ENCODE measurements around the gene RPL23. TPM values are rescaled to one million over a fixed set of nuclear protein-coding genes. Genes with fewer than 3 reads are reported as not detected.

RPL23 gene
- polyA plus RNA-seq (ENCODE audit: insufficient read length in 10 of 10), result 1,000 to 10,000 TPM; 2,560 to 3,456 (median 2,921) TPM
- long read RNA-seq, donor 1, transcript RPL23-210 (2 exons, 429 nt), result minor isoform, 83 of 4,704 reads
- long read RNA-seq, donor 1, transcript RPL23-207 (4 exons, 615 nt), result minor isoform, 114 of 4,704 reads
- long read RNA-seq, donor 1, transcript RPL23-211 (3 exons, 2,779 nt), result minor isoform, 88 of 4,704 reads
- long read RNA-seq, donor 1, transcript RPL23-206 (5 exons, 2,821 nt), result major isoform, 3,412 of 4,704 reads
- long read RNA-seq, donor 1, partial matches to known transcripts, result 933 of 4,704 reads
- long read RNA-seq, donor 1, other reads (novel, unspliced or antisense), result 58 of 4,704 reads
- long read RNA-seq, donor 2, transcript RPL23-211 (3 exons, 2,779 nt), result minor isoform, 105 of 4,437 reads
- long read RNA-seq, donor 2, transcript RPL23-206 (5 exons, 2,821 nt), result major isoform, 3,042 of 4,437 reads
- long read RNA-seq, donor 2, transcript RPL23-210 (2 exons, 429 nt), result minor isoform, 95 of 4,437 reads
- long read RNA-seq, donor 2, transcript RPL23-207 (4 exons, 615 nt), result minor isoform, 114 of 4,437 reads
- long read RNA-seq, donor 2, partial matches to known transcripts, result 1,021 of 4,437 reads
- long read RNA-seq, donor 2, other reads (novel, unspliced or antisense), result 39 of 4,437 reads
- long read RNA-seq, donor 3, partial matches to known transcripts, result 0 of 2 reads
- long read RNA-seq, donor 3, other reads (novel, unspliced or antisense), result 0 of 2 reads
- long read RNA-seq, donor 4, transcript RPL23-210 (2 exons, 429 nt), result minor isoform, 122 of 3,317 reads
- long read RNA-seq, donor 4, transcript RPL23-211 (3 exons, 2,779 nt), result minor isoform, 79 of 3,317 reads
- long read RNA-seq, donor 4, transcript RPL23-207 (4 exons, 615 nt), result minor isoform, 57 of 3,317 reads
- long read RNA-seq, donor 4, transcript RPL23-206 (5 exons, 2,821 nt), result major isoform, 2,377 of 3,317 reads
- long read RNA-seq, donor 4, partial matches to known transcripts, result 651 of 3,317 reads
- long read RNA-seq, donor 4, other reads (novel, unspliced or antisense), result 18 of 3,317 reads
- long read RNA-seq, donor 5, transcript RPL23-206 (5 exons, 2,821 nt), result major isoform, 3,020 of 4,527 reads
- long read RNA-seq, donor 5, transcript RPL23-210 (2 exons, 429 nt), result minor isoform, 148 of 4,527 reads
- long read RNA-seq, donor 5, transcript RPL23-207 (4 exons, 615 nt), result minor isoform, 93 of 4,527 reads
- long read RNA-seq, donor 5, transcript RPL23-211 (3 exons, 2,779 nt), result minor isoform, 133 of 4,527 reads
- long read RNA-seq, donor 5, partial matches to known transcripts, result 1,058 of 4,527 reads
- long read RNA-seq, donor 5, other reads (novel, unspliced or antisense), result 59 of 4,527 reads
- long read RNA-seq, donor 6, transcript RPL23-210 (2 exons, 429 nt), result minor isoform, 206 of 6,020 reads
- long read RNA-seq, donor 6, transcript RPL23-206 (5 exons, 2,821 nt), result major isoform, 4,501 of 6,020 reads
- long read RNA-seq, donor 6, transcript RPL23-207 (4 exons, 615 nt), result minor isoform, 79 of 6,020 reads
- long read RNA-seq, donor 6, transcript RPL23-211 (3 exons, 2,779 nt), result minor isoform, 98 of 6,020 reads
- long read RNA-seq, donor 6, partial matches to known transcripts, result 1,087 of 6,020 reads
- long read RNA-seq, donor 6, other reads (novel, unspliced or antisense), result 31 of 6,020 reads
- long read RNA-seq, donor 7, transcript RPL23-207 (4 exons, 615 nt), result minor isoform, 48 of 2,426 reads
- long read RNA-seq, donor 7, transcript RPL23-211 (3 exons, 2,779 nt), result minor isoform, 52 of 2,426 reads
- long read RNA-seq, donor 7, transcript RPL23-210 (2 exons, 429 nt), result minor isoform, 78 of 2,426 reads
- long read RNA-seq, donor 7, transcript RPL23-206 (5 exons, 2,821 nt), result major isoform, 1,830 of 2,426 reads
- long read RNA-seq, donor 7, partial matches to known transcripts, result 397 of 2,426 reads
- long read RNA-seq, donor 7, other reads (novel, unspliced or antisense), result 8 of 2,426 reads
- long read RNA-seq, donor 8, transcript RPL23-207 (4 exons, 615 nt), result minor isoform, 81 of 4,885 reads
- long read RNA-seq, donor 8, transcript RPL23-206 (5 exons, 2,821 nt), result major isoform, 3,388 of 4,885 reads
- long read RNA-seq, donor 8, transcript RPL23-211 (3 exons, 2,779 nt), result minor isoform, 112 of 4,885 reads
- long read RNA-seq, donor 8, transcript RPL23-210 (2 exons, 429 nt), result minor isoform, 264 of 4,885 reads
- long read RNA-seq, donor 8, partial matches to known transcripts, result 979 of 4,885 reads
- long read RNA-seq, donor 8, other reads (novel, unspliced or antisense), result 37 of 4,885 reads
- long read RNA-seq, donor 9, transcript RPL23-211 (3 exons, 2,779 nt), result minor isoform, 19 of 510 reads
- long read RNA-seq, donor 9, transcript RPL23-210 (2 exons, 429 nt), result minor isoform, 21 of 510 reads
- long read RNA-seq, donor 9, transcript RPL23-207 (4 exons, 615 nt), result minor isoform, 17 of 510 reads
- long read RNA-seq, donor 9, transcript RPL23-206 (5 exons, 2,821 nt), result major isoform, 340 of 510 reads
- long read RNA-seq, donor 9, partial matches to known transcripts, result 112 of 510 reads
- long read RNA-seq, donor 9, other reads (novel, unspliced or antisense), result 0 of 510 reads

DNA sequence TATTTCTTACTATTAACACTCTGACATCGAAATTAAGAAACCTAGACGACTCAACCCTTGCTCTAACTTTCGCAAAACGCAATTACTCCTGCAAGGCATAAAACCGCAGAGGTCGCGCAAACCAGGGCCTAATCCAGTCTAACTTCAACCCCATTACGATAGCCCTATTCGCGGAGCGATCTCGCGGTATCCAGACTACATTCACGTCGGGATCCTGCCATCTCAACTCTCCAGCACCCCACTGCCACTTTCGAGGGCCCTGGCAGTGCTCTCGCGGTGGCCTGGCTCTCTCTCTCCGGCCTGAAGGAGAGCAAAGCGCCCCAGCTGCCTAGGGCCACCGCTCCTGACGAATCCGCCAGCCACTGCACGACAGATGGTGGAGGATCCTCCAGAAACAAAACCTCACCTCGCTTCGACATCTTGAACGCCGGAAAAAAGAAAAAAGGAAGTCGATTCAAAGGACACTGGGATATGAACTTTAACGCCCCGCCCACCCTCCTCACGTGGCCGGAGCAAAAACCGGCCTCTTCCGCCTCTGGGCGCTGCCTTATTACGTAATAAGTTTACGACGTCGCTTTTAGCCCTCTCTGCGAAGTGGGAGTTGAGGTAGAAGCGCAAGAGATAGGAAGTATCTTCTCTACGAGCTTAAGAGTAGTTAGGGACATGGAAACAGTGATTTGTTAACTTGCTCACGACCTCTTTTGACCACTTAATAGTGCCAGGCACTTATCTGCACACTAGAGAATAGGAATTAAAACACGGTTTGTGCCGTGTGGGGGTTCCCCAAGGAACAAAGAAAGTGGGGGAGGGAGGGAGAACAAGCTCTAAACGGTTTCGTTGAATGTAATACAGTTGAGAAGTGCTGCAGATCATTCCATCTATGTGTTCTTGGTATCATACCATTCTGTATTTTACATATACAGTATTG is at the start of gene RPL23:
RPL23 (minus strand) TSS at position 430 of the 928 bp plus-strand sequence; CDS start at position 419, 11 bp downstream.
- DNase-seq, result peak; percentile 98 to 99 (median 99)

DNA sequence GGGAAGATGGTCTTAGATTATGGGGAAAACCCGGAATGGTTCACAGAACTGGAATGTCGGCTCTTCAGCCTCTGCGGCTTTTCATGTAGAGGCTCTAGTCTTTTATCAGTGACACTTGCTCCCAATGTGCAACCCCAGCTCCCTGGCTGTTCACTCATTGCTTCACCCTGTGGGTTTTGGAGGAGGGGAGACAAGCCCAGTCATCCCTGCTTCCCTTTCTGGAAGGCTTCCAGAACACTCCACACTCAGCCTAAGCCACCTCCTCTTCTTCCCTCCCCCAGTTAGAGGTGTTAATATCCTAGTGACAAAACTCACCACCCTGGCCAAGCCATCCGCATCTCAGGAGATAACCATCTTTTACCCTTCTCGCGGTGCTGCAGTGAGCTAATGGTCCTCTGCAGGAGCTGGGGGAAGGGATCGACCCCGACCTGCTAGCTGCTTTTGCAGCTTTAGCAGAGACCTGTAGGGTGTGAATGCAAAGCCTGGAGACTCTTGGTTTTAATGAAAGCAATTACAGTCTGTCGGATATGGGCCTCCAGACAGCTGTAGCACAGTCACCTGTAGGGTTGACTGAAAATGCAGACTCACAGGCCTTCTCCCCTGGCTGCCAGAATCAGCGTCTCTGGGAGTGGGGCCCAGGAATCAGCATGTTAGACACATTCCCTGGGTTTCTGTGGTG is 47.6 kb upstream of the RPL23 start:
- peak in 1 of 3 donors; percentile 96 for DNase-seq

DNA sequence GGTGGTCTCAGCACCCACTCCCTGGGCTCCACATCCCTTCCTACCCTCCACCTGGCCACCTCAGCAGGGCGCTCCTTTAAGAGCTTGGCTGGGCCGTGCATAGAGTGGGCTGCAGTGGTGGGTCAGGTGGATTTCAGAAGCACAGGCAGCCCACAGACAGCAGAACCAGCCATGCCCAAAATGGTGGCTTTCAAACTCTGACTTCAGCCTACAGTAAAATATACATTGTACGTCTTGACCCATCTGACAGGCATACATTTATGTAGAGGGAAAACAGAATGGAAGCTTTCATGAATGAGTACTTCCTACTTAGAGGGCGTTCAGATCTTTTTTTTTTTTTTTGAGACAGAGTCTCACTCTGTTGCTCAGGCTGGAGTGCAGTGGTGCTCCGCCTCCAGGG is 45.9 kb upstream of the RPL23 start:
- no peak for DNase-seq

DNA sequence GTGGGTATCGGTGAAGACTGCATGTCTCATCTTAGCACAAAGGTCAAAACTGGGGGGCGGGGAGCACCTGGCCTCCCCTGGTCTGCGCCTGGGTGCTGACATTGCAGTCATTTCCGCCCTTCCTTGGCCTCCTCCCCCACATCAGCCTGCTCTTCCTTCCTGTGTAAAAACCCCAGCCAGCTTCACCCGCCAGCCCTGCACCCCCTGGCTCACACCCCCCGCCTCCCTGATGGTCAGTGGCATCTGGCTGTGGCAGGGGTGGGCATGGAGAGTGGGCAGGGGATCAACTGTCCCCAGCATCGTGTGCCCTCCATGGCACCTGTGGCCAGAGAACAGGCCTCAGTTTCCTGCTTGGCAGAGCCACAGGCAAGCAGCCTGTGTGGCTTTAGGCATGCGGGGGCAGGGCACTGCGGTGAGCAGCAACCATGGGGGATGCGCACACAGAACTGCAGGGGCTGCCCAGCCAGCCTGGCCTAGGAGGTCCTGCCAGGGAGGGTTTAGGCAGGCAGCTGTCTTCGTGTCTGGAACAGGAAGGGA is 45.4 kb upstream of the RPL23 start:
- peak in 2 of 3 donors; percentile 56 to 72 for DNase-seq

DNA sequence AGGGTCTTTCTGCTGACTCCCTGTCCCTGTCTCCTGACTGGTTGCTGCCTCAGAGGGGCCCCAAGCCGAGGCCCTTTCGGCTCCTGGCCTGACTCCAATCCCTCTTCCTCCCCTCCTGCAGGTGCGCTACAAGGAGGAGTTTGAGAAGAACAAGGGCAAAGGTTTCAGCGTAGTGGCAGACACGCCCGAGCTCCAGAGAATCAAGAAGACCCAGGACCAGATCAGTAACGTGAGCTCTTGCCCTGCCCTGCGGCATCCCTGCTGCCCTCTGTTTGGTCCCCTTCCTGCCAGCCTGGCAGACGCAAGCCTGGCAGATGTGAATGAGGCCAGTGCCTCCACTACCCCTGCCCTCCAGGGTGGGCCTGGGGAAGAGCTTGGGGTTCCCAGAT is 44.8 kb upstream of the RPL23 start:
- no peak for DNase-seq

DNA sequence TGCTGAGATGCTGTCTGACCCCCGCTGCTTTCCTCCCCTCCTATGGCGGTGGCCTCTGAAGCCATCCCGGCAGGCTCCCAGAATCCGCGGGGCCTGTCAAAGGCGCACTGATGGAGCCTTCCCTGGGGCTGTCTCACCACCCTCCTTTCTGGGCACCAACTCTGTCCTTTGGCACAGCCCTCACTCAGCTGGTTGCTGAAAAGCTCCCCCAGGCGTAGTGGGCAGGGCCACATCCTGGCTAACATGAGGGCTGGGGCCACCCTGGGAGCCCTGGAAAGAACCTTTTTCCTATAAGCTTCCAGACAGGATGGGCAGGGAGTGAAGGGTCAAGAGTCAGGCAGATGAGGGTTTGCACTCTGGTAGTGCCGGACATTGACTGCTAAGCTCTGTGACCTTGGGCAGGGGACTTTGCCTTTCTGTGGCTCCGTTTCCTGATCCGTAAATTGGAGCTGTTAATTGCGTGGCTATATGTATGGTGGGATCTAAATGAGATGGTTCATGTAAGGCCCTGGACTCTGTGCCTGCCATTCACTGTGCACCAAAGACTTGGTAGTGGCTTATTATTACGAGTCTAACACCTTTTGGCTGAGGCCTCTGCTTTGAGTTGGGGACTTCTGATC is 44.3 kb upstream of the RPL23 start:
- no peak for DNase-seq

DNA sequence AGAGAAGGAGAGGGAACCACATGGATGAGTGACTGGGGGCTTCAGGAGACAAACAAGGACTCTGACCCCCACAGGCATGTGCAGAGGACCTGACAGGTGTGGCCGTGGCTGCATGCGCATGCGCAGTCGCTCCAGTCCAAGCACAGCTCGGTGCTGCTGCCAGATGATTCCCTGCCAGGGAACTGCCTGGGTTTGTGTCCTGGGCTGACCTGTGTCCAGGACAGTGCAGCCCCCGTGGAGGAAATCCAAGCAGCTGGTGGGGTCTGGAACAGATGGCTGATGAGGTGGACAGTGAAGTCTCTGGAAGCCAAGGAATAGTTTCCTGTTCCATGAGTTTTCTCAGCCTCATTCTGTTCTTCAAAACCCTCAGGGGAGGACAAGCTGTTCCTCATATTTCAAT is 43.7 kb upstream of the RPL23 start:
- peak; percentile 49 to 87 (median 79) for DNase-seq

DNA sequence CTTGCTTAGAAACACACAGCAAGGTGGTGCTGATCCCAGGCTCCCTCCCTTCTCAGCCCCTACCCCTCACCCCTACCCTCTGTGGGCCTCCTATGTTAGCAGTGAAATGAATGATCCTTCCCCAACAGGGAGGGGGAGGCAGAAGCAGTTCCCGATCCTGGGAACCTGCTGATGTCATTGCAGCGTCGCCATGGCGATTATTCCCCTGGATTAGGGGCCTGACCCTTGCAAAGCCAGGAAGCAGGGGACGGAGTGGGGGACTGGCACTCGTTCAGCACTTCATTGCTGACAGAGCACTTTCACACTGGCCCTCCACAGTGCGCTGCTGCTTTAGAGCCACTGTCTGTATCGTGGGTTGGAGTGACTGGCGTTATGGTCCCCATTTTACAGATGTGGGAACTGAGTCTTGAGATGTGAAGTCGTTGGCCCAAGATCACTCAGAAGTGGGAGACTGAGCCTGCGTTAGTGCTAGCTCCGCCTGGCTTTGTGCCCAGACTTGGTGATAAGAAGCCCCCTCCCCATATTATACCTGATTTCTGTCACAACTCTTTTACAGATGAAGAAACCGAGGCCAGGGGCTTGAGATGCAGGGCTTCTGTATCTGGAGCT is 42.9 kb upstream of the RPL23 start:
- peak in 1 of 3 donors; percentile 50 for DNase-seq

DNA sequence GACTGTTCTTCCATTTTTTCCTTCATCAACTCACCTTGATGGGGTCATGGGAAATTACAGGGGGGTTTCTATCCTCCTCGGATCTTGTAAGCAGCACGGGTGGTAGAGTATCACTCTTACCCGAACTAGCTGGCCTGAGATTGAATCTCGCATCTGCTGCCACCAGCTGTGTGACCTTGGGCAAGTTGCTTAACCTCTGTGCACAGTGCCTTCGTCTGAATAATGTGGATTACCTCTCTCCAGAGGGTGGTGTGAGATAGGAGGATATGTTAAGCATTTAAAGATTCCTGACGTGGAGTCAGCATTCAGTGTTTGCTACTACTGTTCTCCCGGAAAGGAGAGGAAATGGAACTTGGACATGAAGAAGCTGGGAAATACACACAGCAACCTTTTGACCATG is 40.8 kb upstream of the RPL23 start:
- DNase-seq, result no peak

DNA sequence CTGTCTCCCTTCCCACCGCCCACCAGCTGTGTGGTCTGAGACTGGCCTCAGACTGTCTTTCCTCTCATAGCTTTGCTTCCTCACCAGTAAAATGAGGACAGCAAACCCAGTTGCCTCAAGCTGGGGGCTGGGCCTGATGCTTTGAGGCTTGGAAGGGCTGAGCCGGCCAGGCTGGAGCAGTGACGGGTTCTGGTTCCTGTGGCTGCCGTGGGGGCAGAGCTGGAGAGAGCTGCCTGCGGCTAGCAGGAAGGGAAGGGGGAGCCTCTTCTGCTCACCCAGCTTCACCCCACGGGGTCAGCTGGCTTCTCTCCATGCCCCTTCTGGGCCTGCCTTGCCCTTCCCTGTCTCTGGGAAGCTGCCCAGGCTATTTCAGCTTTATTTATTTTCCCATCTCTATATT is 40.1 kb upstream of the RPL23 start:
- no peak for DNase-seq

DNA sequence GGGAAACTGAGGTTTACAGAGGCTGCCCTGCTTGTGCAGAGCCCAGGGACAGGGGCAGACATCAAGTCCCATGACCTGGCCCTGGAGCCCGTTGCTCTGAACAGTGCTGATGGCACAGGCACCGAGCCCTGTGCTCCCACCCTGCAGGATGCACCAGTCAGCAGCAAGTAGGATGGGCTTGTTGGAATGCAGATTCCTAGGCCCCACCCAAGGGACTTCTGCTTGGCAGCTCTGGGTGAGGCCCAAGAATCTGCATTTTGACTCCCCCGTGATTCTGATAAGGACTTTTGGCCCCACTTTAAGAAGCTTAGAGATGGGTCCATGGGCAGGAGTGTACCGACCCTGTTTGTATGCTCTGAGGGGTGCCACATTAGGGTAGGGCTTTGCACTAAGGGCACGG is 39.6 kb upstream of the RPL23 start:
- no peak for DNase-seq

DNA sequence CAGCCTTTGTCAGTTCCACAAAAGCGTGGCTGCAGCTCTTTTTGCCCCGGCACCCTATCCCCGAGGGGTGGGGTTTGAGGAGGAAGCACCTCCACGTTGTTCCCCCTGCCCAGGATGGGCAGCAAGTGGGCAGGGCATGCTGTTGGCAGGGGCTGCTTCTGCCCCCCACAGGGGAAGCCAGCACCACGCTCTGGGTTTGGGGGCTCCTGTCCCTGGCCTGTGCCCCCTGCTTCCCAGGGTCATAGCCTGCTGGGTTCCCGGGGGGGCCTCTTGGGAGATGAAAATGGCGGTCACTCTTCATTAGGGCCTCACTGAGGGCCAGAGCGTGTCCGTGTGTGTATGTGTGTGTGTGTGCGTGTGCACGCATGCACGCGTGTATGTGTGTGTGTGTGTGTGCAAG is 39.1 kb upstream of the RPL23 start:
- no peak for DNase-seq

DNA sequence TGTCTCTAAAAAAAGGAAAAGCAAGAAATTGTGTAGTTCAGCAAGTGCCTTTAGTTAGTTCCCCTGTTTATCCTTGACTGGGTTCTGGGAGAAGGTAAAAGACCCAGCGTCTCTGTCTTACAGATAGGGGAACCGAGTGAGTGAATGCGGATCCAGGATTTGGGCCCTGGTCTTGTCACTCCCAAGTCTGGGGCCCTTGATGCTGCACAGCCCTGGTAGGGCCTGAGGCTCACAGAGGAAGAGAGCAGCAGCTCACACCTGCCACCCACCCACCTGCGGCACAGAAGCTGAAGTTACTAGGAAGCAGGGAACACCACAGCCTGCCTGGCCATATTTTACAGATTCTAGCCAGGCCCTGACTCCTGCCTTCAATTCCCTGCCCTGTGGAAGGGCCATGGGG is 38.6 kb upstream of the RPL23 start:
- no peak for DNase-seq

DNA sequence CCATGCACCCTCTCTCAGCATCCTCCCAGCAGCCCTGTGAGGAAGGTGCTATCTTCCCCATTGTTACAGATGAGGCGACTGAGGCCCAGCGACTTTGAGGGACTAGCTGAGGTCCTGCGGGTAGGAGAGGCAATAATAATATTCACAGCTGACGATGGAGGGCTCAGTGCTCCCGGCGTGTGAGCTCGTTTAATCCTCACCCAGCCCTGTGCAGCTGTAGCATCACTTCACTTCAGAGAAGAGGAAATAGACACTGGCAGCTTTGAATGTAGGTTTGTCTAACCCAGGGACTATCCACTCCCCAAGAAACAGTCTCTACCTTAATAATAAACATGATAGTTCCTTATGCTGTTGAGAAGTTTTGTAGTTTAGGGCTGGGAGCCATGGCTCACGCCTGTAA is 37.9 kb upstream of the RPL23 start:
- DNase-seq, result no peak

DNA sequence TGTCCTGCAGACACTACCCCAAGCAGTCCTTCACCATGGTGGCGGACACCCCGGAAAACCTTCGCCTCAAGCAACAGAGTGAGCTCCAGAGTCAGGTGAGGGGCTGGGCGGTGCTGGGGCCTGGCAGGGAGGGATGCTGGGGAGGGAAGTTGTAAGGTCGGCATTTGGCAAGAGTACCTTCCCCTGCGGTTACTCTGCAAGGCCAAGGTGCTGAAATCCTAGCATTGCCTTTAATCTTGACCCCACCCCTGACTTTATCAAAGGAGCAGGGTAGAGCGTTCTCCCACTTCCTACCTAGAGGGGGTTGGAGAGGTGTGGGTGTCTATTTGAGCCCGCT is 36.9 kb upstream of the RPL23 start:
- no peak for DNase-seq

DNA sequence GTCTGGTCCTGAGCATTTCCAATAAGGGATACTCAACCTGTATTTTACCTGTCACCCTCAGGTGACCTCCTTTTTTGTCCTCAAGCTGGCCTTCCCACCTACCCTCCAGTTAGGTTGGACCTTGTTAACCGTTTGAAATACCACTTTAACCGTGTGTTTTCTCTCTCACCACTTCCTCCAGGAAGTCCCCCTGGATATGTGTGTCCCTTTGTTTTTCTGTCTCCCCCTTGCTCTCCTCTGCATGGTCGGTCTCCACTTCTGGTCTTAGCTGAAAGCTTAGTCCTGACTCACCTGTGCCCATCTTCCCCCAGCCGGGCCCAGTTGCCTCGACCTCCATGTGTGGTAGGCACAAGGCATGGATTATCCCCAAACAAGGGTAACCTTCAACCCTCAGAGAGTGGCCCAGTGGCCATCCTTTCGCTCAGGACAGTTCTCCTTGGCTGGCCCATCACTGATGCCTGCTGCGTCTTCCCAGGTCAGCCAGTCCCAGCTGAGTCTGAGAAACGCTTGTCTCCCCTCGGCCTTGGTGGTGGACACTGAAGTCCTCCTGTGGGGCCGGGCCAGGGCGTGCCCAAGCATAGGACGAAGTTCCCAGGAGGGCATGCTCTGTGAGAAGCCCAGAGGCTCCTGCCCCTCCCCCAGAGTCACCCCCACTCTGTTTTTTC is 36.4 kb upstream of the RPL23 start:
- DNase-seq, result no peak

All from muscle of back (tissue), 13 donors.